Neural cell (in vitro differentiated cells): ENCODE measurements around the gene ATXN7L3.

Source experiments
- EP300 ChIP-seq: fragments of 450-650 bp; conservative IDR thresholded peaks from 2 replicates; pipeline ENCODE4 v1.6.1; 2014; ENCODE audit warnings: antibody characterized with exemption, mild to moderate bottlenecking, moderate library complexity; ENCODE audit not compliant: poor library complexity, severe bottlenecking
- EZH2 ChIP-seq: fragments of 200-600, 300-800 bp; shearing (Covaris generic), sonication (generic); IDR thresholded peaks from 2 replicates; pipeline ENCODE4 v1.6.1; 2014; ENCODE audit warnings: antibody characterized with exemption, low read length, borderline replicate concordance, mild to moderate bottlenecking; ENCODE audit not compliant: insufficient read depth, poor library complexity, severe bottlenecking
- MXI1 ChIP-seq: fragments of 450-650 bp; conservative IDR thresholded peaks from 2 replicates; pipeline ENCODE4 v1.6.1; 2014; ENCODE audit warnings: antibody characterized with exemption, mild to moderate bottlenecking; ENCODE audit not compliant: poor library complexity, severe bottlenecking
- POLR2AphosphoS5 ChIP-seq: IDR thresholded peaks from 2 replicates; pipeline ENCODE4 v1.6.1; 2012
- RAD21 ChIP-seq: fragments of 450-650 bp; conservative IDR thresholded peaks from 2 replicates; pipeline ENCODE4 v1.6.1; 2014; ENCODE audit warnings: antibody characterized with exemption, mild to moderate bottlenecking, moderate library complexity
- SMC3 ChIP-seq: fragments of 450-650 bp; conservative IDR thresholded peaks from 2 replicates; pipeline ENCODE4 v1.6.1; 2014; ENCODE audit warnings: antibody characterized with exemption, mild to moderate bottlenecking, moderate library complexity; ENCODE audit not compliant: poor library complexity
- TAF1 ChIP-seq: IDR thresholded peaks from 2 replicates; pipeline ENCODE4 v1.6.1; 2012; ENCODE audit warnings: low read depth
- TF ChIP-seq, protein P1 (sequence below): fragments of 450-650 bp; IDR thresholded peaks from 2 replicates; pipeline ENCODE4 v1.5.1; 2014; ENCODE audit warnings: antibody characterized with exemption, mild to moderate bottlenecking, moderate library complexity; ENCODE audit not compliant: poor library complexity, severe bottlenecking
- TF ChIP-seq, protein P2 (sequence below): IDR thresholded peaks from 2 replicates; pipeline ENCODE4 v1.6.1; 2012; ENCODE audit warnings: borderline replicate concordance

DNA sequence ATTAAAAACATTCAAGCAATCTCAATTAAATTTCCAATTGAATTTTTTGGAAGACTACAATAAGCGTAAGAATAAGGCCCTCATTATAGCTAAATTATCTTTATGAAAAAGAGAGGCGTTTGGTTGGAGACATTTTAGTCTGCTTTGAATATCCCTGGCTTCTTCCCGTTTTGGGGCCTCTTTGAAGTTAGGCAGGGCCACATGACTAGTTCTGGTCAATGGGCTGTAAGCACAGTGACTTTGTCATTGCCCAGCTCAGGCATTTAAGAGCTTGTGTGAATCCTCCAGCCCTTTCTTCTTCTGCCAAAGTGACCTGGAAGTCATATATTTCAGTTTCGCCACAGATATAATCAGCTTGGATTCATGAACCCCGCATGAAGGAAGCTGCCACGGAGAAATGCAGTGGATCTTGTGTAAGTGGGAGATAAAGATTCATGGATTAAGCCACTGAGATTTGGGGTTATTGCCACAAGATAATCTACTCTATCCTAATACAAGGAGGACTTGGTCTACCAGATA, 41.5 kb upstream of the ATXN7L3 start:
- TF ChIP-seq, protein P1, sequence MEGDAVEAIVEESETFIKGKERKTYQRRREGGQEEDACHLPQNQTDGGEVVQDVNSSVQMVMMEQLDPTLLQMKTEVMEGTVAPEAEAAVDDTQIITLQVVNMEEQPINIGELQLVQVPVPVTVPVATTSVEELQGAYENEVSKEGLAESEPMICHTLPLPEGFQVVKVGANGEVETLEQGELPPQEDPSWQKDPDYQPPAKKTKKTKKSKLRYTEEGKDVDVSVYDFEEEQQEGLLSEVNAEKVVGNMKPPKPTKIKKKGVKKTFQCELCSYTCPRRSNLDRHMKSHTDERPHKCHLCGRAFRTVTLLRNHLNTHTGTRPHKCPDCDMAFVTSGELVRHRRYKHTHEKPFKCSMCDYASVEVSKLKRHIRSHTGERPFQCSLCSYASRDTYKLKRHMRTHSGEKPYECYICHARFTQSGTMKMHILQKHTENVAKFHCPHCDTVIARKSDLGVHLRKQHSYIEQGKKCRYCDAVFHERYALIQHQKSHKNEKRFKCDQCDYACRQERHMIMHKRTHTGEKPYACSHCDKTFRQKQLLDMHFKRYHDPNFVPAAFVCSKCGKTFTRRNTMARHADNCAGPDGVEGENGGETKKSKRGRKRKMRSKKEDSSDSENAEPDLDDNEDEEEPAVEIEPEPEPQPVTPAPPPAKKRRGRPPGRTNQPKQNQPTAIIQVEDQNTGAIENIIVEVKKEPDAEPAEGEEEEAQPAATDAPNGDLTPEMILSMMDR = no peak
- TF ChIP-seq SMC3 (no peak), POLR2AphosphoS5 (no peak), EP300 (no peak), RAD21 (no peak), MXI1 (no peak), EZH2 (no peak), TAF1 (no peak)
- TF ChIP-seq, protein P2, sequence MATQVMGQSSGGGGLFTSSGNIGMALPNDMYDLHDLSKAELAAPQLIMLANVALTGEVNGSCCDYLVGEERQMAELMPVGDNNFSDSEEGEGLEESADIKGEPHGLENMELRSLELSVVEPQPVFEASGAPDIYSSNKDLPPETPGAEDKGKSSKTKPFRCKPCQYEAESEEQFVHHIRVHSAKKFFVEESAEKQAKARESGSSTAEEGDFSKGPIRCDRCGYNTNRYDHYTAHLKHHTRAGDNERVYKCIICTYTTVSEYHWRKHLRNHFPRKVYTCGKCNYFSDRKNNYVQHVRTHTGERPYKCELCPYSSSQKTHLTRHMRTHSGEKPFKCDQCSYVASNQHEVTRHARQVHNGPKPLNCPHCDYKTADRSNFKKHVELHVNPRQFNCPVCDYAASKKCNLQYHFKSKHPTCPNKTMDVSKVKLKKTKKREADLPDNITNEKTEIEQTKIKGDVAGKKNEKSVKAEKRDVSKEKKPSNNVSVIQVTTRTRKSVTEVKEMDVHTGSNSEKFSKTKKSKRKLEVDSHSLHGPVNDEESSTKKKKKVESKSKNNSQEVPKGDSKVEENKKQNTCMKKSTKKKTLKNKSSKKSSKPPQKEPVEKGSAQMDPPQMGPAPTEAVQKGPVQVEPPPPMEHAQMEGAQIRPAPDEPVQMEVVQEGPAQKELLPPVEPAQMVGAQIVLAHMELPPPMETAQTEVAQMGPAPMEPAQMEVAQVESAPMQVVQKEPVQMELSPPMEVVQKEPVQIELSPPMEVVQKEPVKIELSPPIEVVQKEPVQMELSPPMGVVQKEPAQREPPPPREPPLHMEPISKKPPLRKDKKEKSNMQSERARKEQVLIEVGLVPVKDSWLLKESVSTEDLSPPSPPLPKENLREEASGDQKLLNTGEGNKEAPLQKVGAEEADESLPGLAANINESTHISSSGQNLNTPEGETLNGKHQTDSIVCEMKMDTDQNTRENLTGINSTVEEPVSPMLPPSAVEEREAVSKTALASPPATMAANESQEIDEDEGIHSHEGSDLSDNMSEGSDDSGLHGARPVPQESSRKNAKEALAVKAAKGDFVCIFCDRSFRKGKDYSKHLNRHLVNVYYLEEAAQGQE = no peak
